ENCODE measurements around the gene SERPINC1. TPM values are rescaled to one million over a fixed set of nuclear protein-coding genes. Genes with fewer than 3 reads are reported as not detected.

SERPINC1 gene
- total and polyA plus RNA-seq, 2 of the 13 experiments (the other 11 are each of a cell fraction or from before 2014, with no cell fraction given), result 142 to 205 TPM

DNA sequence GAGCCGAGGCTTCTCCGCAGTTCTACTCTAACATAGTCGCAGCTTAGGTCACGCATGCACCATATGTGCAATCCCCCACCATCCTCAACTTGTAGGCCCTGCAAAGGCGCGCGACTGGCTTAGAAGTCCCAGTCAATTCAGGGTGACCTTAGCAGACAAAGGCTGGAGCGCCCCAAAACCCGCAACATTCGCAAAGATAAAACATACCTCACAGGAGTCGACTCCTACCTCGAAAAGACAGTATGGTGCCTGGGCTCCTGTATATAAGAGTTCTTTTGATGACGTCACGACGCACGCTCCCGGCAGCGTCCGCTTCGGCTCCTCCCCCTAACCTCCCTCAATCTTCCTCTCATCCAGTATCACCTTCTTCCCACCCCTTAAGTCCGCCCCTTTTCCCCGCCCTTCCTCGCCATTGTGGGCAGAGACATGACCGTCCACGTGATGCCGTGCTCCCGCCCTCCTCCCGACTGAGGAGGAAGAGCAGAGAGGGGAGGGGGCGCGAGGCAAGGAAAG lies 49.3 kb downstream of the SERPINC1 start, which contains the start of gene GAS5 (continued):
- TF ChIP-seq ATF7-NPFF (CRISPR knock-in tag; IDR thresholded peaks at IDR 0.05; ENCODE audit: low read depth), result peak; percentile 17; the same call in 1 of the 2 replicates
- TF ChIP-seq, protein P1, sequence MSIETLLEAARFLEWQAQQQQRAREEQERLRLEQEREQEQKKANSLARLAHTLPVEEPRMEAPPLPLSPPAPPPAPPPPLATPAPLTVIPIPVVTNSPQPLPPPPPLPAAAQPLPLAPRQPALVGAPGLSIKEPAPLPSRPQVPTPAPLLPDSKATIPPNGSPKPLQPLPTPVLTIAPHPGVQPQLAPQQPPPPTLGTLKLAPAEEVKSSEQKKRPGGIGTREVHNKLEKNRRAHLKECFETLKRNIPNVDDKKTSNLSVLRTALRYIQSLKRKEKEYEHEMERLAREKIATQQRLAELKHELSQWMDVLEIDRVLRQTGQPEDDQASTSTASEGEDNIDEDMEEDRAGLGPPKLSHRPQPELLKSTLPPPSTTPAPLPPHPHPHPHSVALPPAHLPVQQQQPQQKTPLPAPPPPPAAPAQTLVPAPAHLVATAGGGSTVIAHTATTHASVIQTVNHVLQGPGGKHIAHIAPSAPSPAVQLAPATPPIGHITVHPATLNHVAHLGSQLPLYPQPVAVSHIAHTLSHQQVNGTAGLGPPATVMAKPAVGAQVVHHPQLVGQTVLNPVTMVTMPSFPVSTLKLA (IDR thresholded peaks at IDR 0.05), result peak; percentile 73
- TF ChIP-seq MATR3 (CRISPR knock-in tag; IDR thresholded peaks at IDR 0.05), result no peak
- peak; percentile 28; the same call in 1 of the 2 replicates for TF ChIP-seq ZNF431 (CRISPR knock-in tag; IDR thresholded peaks at IDR 0.05; ENCODE audit: borderline replicate concordance, low read depth)
- TF ChIP-seq ZNF225 (CRISPR knock-in tag; IDR thresholded peaks at IDR 0.05), result peak; percentile 83; the same call in 1 of the 2 replicates
- TF ChIP-seq ZNF570 (CRISPR knock-in tag; IDR thresholded peaks at IDR 0.05; ENCODE audit: borderline replicate concordance), result no peak
- 0 out of 2 replicates have a peak, but pooled peaks have one; percentile 68 for TF ChIP-seq ZNF720 (CRISPR knock-in tag; IDR thresholded peaks at IDR 0.05)
- no peak for TF ChIP-seq ZBTB42 (CRISPR knock-in tag; IDR thresholded peaks at IDR 0.05)
- TF ChIP-seq ZNF776 (CRISPR knock-in tag; IDR thresholded peaks at IDR 0.05), result no peak
- no peak for TF ChIP-seq KDM3A (CRISPR knock-in tag; IDR thresholded peaks at IDR 0.05; ENCODE audit: low read depth)
- TF ChIP-seq, protein P2, sequence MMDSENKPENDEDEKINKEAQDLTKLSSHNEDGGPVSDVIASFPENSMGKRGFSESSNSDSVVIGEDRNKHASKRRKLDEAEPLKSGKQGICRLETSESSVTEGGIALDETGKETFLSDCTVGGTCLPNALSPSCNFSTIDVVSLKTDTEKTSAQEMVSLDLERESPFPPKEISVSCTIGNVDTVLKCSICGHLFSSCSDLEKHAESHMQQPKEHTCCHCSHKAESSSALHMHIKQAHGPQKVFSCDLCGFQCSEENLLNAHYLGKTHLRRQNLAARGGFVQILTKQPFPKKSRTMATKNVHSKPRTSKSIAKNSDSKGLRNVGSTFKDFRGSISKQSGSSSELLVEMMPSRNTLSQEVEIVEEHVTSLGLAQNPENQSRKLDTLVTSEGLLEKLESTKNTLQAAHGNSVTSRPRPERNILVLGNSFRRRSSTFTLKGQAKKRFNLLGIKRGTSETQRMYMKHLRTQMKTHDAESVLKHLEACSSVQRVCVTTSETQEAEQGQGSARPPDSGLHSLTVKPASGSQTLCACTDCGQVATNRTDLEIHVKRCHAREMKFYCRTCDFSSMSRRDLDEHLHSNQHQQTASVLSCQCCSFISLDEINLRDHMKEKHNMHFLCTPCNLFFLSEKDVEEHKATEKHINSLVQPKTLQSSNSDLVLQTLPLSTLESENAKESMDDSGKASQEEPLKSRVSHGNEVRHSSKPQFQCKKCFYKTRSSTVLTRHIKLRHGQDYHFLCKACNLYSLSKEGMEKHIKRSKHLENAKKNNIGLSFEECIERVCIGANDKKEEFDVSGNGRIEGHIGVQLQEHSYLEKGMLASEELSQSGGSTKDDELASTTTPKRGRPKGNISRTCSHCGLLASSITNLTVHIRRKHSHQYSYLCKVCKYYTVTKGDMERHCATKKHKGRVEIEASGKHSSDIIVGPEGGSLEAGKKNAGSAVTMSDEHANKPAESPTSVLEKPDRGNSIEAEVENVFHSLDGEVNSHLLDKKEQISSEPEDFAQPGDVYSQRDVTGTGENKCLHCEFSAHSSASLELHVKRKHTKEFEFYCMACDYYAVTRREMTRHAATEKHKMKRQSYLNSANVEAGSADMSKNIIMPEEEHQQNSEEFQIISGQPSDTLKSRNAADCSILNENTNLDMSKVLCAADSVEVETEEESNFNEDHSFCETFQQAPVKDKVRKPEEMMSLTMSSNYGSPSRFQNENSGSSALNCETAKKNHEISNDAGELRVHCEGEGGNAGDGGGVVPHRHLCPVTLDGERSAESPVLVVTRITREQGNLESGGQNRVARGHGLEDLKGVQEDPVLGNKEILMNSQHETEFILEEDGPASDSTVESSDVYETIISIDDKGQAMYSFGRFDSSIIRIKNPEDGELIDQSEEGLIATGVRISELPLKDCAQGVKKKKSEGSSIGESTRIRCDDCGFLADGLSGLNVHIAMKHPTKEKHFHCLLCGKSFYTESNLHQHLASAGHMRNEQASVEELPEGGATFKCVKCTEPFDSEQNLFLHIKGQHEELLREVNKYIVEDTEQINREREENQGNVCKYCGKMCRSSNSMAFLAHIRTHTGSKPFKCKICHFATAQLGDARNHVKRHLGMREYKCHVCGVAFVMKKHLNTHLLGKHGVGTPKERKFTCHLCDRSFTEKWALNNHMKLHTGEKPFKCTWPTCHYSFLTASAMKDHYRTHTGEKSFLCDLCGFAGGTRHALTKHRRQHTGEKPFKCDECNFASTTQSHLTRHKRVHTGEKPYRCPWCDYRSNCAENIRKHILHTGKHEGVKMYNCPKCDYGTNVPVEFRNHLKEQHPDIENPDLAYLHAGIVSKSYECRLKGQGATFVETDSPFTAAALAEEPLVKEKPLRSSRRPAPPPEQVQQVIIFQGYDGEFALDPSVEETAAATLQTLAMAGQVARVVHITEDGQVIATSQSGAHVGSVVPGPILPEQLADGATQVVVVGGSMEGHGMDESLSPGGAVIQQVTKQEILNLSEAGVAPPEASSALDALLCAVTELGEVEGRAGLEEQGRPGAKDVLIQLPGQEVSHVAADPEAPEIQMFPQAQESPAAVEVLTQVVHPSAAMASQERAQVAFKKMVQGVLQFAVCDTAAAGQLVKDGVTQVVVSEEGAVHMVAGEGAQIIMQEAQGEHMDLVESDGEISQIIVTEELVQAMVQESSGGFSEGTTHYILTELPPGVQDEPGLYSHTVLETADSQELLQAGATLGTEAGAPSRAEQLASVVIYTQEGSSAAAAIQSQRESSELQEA (CRISPR knock-in tag; IDR thresholded peaks at IDR 0.05; ENCODE audit: not compliant biosample characterization), result no peak
- peak; percentile 63; the same call in 1 of the 2 replicates for TF ChIP-seq ZBTB8A (CRISPR knock-in tag; IDR thresholded peaks at IDR 0.05; ENCODE audit: borderline replicate concordance, low read depth)
- 0 out of 2 replicates have a peak, but pooled peaks have one; percentile 70 for TF ChIP-seq BRD4 (CRISPR knock-in tag; IDR thresholded peaks at IDR 0.05)
- TF ChIP-seq NONO (IDR thresholded peaks at IDR 0.05), result no peak
- peak; percentile 65; the same call in 1 of the 2 replicates for TF ChIP-seq NONO (CRISPR knock-in tag; conservative IDR thresholded peaks at IDR 0.05)
- TF ChIP-seq, protein P3, sequence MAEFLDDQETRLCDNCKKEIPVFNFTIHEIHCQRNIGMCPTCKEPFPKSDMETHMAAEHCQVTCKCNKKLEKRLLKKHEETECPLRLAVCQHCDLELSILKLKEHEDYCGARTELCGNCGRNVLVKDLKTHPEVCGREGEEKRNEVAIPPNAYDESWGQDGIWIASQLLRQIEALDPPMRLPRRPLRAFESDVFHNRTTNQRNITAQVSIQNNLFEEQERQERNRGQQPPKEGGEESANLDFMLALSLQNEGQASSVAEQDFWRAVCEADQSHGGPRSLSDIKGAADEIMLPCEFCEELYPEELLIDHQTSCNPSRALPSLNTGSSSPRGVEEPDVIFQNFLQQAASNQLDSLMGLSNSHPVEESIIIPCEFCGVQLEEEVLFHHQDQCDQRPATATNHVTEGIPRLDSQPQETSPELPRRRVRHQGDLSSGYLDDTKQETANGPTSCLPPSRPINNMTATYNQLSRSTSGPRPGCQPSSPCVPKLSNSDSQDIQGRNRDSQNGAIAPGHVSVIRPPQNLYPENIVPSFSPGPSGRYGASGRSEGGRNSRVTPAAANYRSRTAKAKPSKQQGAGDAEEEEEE (CRISPR knock-in tag; IDR thresholded peaks at IDR 0.05; ENCODE audit: borderline replicate concordance), result peak; percentile 84; the same call in 1 of the 2 replicates
- peak; percentile 24; the same call in 1 of the 2 replicates for TF ChIP-seq BORCS8-MEF2B (CRISPR knock-in tag; IDR thresholded peaks at IDR 0.05)
- TF ChIP-seq KLF6 (CRISPR knock-in tag; IDR thresholded peaks at IDR 0.05), result peak; percentile 51; the same call in 1 of the 2 replicates
- no peak; the same call in none of the 2 replicates for TF ChIP-seq ZNF773 (CRISPR knock-in tag; IDR thresholded peaks at IDR 0.05; ENCODE audit: borderline replicate concordance)

All from HepG2 (cell line).